Vagina (tissue), 2 donors: ENCODE data around the gene CDH13.

Experiments used
- CTCF ChIP-seq, 3 experiments: fragments of 450-650 bp in 2 of 3; fragments of 200-600 bp in 1 of 3; sonication (generic) in 1 of 3; IDR thresholded peaks; one replicate each; pipeline ENCODE4 v1.5.1; 2017 to 2019; ENCODE audit warnings: antibody characterized with exemption in 3 of 3, mild to moderate bottlenecking in 2 of 3, moderate library complexity in 2 of 3
- POLR2A ChIP-seq, 2 donors: fragments of 450-650 bp; IDR thresholded peaks; one replicate each; pipeline ENCODE4 v1.6.1; 2017; ENCODE audit warnings: antibody characterized with exemption in 2 of 2, mild to moderate bottlenecking in 2 of 2, moderate library complexity in 2 of 2

- no peak for TF ChIP-seq POLR2A (IDR thresholded peaks at IDR 0.05)
- TF ChIP-seq CTCF (IDR thresholded peaks at IDR 0.05), result no peak
These were observed 1112.2 kb downstream of the CDH13 start for GRCh38 chr16:83738923-83739503.
